GM21717 (cell line): ENCODE measurements around the gene MBD3L3.
"Not testable (repeated sequence)": the region's sequence is repeated elsewhere in the genome, so short reads cannot be mapped to it uniquely, and the experiment has no call there.

Source experiments
- ATAC-seq: cut with Tn5 transposase; IDR thresholded peaks from one replicate; pipeline ENCODE4 v1.9.1; 2021; ENCODE audit warnings: mild to moderate bottlenecking, moderate library complexity; ENCODE audit not compliant: unreplicated experiment

Gene MBD3L3

GRCh38 chr19:7063764-7064418, 5.4 kb upstream of the MBD3L3 start:
- ATAC-seq, result no peak

- no peak for ATAC-seq
These were observed 4.9 kb upstream of the MBD3L3 start for GRCh38 chr19:7063339-7063738.

DNA sequence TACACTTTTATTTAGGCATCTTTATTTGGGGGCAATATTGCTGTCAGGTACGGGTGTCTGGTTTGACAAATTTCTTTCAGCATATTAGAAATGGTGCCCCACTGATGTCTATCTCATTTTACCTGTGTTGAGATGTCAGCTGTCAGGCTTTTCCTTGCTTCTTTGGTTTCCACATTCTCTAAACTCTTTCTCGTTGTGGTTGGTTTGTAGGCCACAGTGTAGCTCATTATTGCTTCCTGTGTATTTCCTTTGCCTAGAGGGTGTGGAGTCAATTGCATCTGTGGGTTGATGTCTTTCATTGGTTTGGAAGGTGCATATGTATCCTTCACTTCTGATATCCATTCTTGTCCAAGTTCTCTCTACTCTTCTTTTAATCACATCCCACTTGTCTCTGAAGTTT, 1.5 kb upstream of the MBD3L3 start:
- not testable (repeated sequence) for ATAC-seq

- ATAC-seq, result not testable (repeated sequence)
These were observed 2.1 kb downstream of the MBD3L3 start for GRCh38 chr19:7056371-7056770.

DNA sequence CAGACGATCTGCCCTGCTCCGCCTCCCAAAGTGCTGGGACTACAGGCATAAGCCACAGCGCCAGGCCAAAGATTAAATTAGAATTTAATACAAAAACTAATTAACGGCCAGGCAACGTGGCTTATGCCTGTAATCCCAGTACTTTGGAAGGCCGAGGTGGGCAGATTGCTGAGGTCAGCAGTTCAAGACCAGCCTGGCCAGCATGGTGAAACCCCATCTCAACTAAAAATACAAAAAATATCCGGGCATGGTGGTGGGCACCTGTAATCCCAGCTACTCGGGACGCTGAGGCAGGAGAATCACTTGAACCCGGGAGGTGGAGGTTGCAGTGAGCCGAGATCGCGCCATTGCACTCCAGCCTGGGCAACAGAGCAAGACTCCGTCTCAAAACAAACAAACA, 2.8 kb downstream of the MBD3L3 start:
- ATAC-seq, result not testable (repeated sequence)

DNA sequence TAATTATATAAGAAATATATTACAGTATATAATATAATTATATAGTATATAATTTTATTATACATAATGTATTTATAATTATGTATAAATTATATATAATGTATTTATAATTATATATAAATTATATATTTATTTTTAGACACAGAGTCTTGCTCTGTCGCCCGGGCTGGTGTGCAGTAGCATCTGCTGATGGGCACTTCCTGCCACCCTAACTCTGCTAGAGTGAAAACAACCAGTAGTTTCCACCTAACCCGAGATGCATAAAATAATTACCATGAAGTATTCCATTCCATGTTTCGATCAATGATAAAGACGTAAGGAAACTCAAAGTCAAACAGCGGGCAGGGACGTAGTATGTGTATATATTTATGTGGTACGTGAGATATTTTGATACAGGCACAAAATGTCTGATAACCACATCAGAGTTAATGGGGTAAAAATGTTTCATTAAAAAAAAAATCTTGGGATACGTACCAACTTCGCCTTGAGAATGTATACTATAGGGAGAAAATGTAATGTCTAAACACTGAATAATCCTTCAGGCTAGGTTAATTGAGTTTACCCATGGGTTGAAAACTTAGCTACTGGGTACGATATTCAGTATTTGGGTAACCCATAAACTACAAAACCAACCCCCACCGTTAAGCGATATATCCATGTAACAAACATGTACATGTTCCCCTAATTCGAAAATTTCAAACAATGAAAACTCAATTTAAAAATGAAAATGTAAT, 3.7 kb downstream of the MBD3L3 start:
- ATAC-seq, result not testable (repeated sequence)

- ATAC-seq, result not testable (repeated sequence)
These were observed 5.6 kb downstream of the MBD3L3 start for GRCh38 chr19:7052896-7053295.

- ATAC-seq, result not testable (repeated sequence)
These were observed 7.1 kb downstream of the MBD3L3 start for GRCh38 chr19:7051421-7051820.

- not testable (repeated sequence) for ATAC-seq
These were observed 9.5 kb downstream of the MBD3L3 start, which contains the start of gene MBD3L2 for GRCh38 chr19:7049021-7049420. TSS of gene MBD3L2 (plus strand) at chr19:7049321. CDS start at chr19:7049374, 53 bp downstream.

DNA sequence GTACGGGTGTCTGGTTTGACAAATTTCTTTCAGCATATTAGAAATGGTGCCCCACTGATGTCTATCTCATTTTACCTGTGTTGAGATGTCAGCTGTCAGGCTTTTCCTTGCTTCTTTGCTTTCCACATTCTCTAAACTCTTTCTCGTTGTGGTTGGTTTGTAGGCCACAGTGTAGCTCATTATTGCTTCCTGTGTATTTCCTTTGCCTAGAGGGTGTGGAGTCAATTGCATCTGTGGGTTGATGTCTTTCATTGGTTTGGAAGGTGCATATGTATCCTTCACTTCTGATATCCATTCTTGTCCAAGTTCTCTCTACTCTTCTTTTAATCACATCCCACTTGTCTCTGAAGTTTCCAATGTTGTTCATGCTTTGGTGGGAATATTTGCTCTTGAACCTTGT, 16.9 kb downstream of the MBD3L3 start:
- not testable (repeated sequence) for ATAC-seq

DNA sequence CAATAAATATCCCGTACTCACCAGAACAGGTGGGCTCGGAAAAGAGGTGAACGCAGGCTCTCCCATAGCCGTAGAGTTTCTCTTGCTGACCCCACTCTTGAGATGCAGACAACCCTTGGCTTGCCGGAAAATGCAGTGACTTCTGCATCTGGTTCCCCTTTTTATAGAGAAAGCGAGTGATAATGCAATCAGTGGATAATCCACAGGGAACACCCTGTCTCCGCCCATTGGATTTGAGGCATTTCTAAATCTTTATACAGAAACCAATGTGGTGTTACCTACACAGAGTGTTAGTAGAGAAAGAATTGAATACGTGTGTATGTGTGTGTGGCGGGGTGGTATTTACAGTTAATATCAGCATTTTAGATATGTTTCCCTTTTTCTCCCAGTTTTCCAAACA, 18.4 kb downstream of the MBD3L3 start, which contains the start of gene MBD3L4:
Gene MBD3L4 (minus strand): TSS at position 101 of the 400 bp plus-strand sequence. CDS start 35 bp downstream, at position 66.
- ATAC-seq, result not testable (repeated sequence)

DNA sequence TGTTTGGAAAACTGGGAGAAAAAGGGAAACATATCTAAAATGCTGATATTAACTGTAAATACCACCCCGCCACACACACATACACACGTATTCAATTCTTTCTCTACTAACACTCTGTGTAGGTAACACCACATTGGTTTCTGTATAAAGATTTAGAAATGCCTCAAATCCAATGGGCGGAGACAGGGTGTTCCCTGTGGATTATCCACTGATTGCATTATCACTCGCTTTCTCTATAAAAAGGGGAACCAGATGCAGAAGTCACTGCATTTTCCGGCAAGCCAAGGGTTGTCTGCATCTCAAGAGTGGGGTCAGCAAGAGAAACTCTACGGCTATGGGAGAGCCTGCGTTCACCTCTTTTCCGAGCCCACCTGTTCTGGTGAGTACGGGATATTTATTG, 28.2 kb downstream of the MBD3L3 start, which contains the start of gene MBD3L5:
Gene MBD3L5 (plus strand): TSS at position 301 of the 400 bp plus-strand sequence. CDS start 34 bp downstream, at position 335.
- ATAC-seq, result not testable (repeated sequence)

DNA sequence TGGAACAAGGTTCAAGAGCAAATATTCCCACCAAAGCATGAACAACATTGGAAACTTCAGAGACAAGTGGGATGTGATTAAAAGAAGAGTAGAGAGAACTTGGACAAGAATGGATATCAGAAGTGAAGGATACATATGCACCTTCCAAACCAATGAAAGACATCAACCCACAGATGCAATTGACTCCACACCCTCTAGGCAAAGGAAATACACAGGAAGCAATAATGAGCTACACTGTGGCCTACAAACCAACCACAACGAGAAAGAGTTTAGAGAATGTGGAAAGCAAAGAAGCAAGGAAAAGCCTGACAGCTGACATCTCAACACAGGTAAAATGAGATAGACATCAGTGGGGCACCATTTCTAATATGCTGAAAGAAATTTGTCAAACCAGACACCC, 29.7 kb downstream of the MBD3L3 start:
- not testable (repeated sequence) for ATAC-seq

- not testable (repeated sequence) for ATAC-seq
These were observed 37.1 kb downstream of the MBD3L3 start, which contains the start of gene MBD3L2B for GRCh38 chr19:7021331-7021730. TSS of gene MBD3L2B (minus strand) at chr19:7021431. CDS start at chr19:7021397, 34 bp downstream.

DNA sequence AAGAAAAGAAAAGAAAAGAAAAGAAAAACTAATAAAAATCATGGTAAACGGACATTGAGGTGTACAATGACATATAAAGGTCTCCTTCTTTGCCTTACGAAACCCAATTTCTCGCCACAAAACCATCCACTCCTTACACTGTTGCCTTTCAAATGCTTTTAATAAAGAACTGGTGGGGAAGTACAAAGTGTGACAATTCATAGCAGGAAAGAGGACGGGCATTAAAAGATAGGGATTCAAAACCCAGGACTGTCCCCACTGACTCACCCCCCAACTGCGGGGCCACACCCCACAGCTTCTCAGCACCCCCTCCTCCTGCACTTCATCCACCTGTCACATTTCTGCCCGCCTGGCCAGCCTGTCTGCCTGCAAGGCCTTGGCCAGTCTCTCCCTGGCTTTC, 39.6 kb downstream of the MBD3L3 start:
- ATAC-seq, result no peak

- ATAC-seq, result no peak
These were observed 44.8 kb downstream of the MBD3L3 start for GRCh38 chr19:7013678-7014077.

- ATAC-seq, result no peak
These were observed 47.5 kb downstream of the MBD3L3 start for GRCh38 chr19:7010722-7011593.

GRCh38 chr19:7007859-7008258, 50.6 kb downstream of the MBD3L3 start:
- no peak for ATAC-seq
